NCI-H187 treated with DMSO at 0.1 percent for 48 hours (cell line): Measurements from ENCODE around the gene TRPC4.
"Not testable (repeated sequence)": the region's sequence is repeated elsewhere in the genome, so short reads cannot be mapped to it uniquely, and the experiment has no call there.

Experiments used
- DNase-seq: peaks from one replicate; lab custom pipeline; 2025; lab: John Stamatoyannopoulos, UW

TRPC4 gene

GRCh38 chr13:37601648-37602440, 267.7 kb downstream of the TRPC4 start:
- DNase-seq = no peak

- no peak for DNase-seq
These were observed 270.1 kb downstream of the TRPC4 start for GRCh38 chr13:37599519-37599918.

GRCh38 chr13:37598597-37598996, 271.0 kb downstream of the TRPC4 start, which contains the start of gene POSTN:
Gene POSTN (minus strand): TSS chr13:37598768. CDS start chr13:37598726, 42 bp downstream.
- no peak for DNase-seq

GRCh38 chr13:37597477-37598025, 272.0 kb downstream of the TRPC4 start:
- no peak for DNase-seq

GRCh38 chr13:37596805-37597204, 272.8 kb downstream of the TRPC4 start:
- no peak for DNase-seq

GRCh38 chr13:37595162-37595561, 274.4 kb downstream of the TRPC4 start:
- no peak for DNase-seq

- no peak for DNase-seq
These were observed 275.0 kb downstream of the TRPC4 start for GRCh38 chr13:37594550-37594949.

GRCh38 chr13:37589381-37589780, 280.2 kb downstream of the TRPC4 start:
- not testable (repeated sequence) for DNase-seq

GRCh38 chr13:37587236-37587635, 282.3 kb downstream of the TRPC4 start:
- DNase-seq = no peak
